GM23248 (cell line): ENCODE results near the gene MYO15A. TPM values are rescaled to one million over a fixed set of nuclear protein-coding genes. Genes with fewer than 3 reads are reported as not detected.
A peak's percentile ranks its signal among the peaks of the same experiment; 100 is the strongest.
"Not testable (repeated sequence)": the region's sequence is repeated elsewhere in the genome, so short reads cannot be mapped to it uniquely, and the experiment has no call there.

Experiments
- DNase-seq: peaks from one replicate; pipeline ENCODE4 v3.0.0-alpha.2; 2015
- H2AFZ ChIP-seq: fragments of 200-600 bp; sonication (generic); 2 replicates; pipeline ENCODE4 v1.6.1; 2016; ENCODE audit warnings: antibody characterized with exemption
- H3F3A ChIP-seq: fragments of 200-600 bp; sonication (generic); 2 replicates; pipeline ENCODE4 v1.6.1; 2016; ENCODE audit warnings: mild to moderate bottlenecking, antibody characterized with exemption, mixed run types; ENCODE audit not compliant: insufficient read depth
- H3K27ac ChIP-seq: fragments of 200-600 bp; sonication (generic); 2 replicates; pipeline ENCODE4 v1.5.1; 2016; ENCODE audit warnings: mild to moderate bottlenecking
- H3K27me3 ChIP-seq: fragments of 200-600 bp; sonication (generic); replicated peaks from 2 replicates; pipeline ENCODE4 v1.6.1; 2016; ENCODE audit warnings: mild to moderate bottlenecking; ENCODE audit not compliant: insufficient read depth
- H3K36me3 ChIP-seq: fragments of 200-600 bp; sonication (generic); 2 replicates; pipeline ENCODE4 v1.6.1; 2016; ENCODE audit warnings: low read depth, mild to moderate bottlenecking
- H3K4me1 ChIP-seq: fragments of 200-600 bp; sonication (generic); 2 replicates; pipeline ENCODE4 v1.6.1; 2016; ENCODE audit warnings: mild to moderate bottlenecking; ENCODE audit not compliant: insufficient read depth
- H3K4me2 ChIP-seq: fragments of 200-600 bp; sonication (generic); one replicate; pipeline ENCODE4 v1.6.1; 2016; ENCODE audit warnings: mild to moderate bottlenecking; ENCODE audit not compliant: unreplicated experiment
- H3K4me3 ChIP-seq: fragments of 200-600 bp; sonication (generic); 2 replicates; pipeline ENCODE4 v1.5.1; 2016; ENCODE audit warnings: mild to moderate bottlenecking
- H3K79me2 ChIP-seq: fragments of 200-600 bp; sonication (generic); 2 replicates; pipeline ENCODE4 v1.6.1; 2016; ENCODE audit warnings: mild to moderate bottlenecking; ENCODE audit not compliant: insufficient read depth
- H3K9ac ChIP-seq: fragments of 200-600 bp; sonication (generic); 2 replicates; pipeline ENCODE4 v1.6.1; 2016; ENCODE audit warnings: mild to moderate bottlenecking
- H3K9me2 ChIP-seq: fragments of 200-600 bp; sonication (generic); 2 replicates; pipeline ENCODE4 v1.6.1; 2016; ENCODE audit warnings: mixed run types, mild to moderate bottlenecking, moderate library complexity; ENCODE audit not compliant: insufficient read depth
- H3K9me3 ChIP-seq: fragments of 200-600 bp; sonication (generic); one replicate; pipeline ENCODE4 v1.6.1; 2017; ENCODE audit warnings: low read depth
- H4K20me1 ChIP-seq: fragments of 200-600 bp; sonication (generic); 2 replicates; pipeline ENCODE4 v1.6.0; 2016; ENCODE audit not compliant: insufficient read depth
- EZH2 ChIP-seq: fragments of 200-600 bp; sonication (generic); IDR thresholded peaks from 2 replicates; pipeline ENCODE4 v1.6.1; 2018; ENCODE audit warnings: antibody characterized with exemption, mild to moderate bottlenecking; ENCODE audit not compliant: insufficient read depth, poor library complexity, severe bottlenecking
- EZH2phosphoT487 ChIP-seq: fragments of 200-600 bp; sonication (generic); IDR thresholded peaks from 2 replicates; pipeline ENCODE4 v1.6.1; 2018; ENCODE audit warnings: antibody characterized with exemption, moderate library complexity, mild to moderate bottlenecking, low read depth; ENCODE audit not compliant: insufficient read depth
- WGBS, 2 experiments: methylation state at CpG; one replicate each; pipeline ENCODE4 v1.1.6; 2015 to 2017; ENCODE audit warnings: low lambda C conversion rate in 2 of 2, low coverage in 1 of 2; ENCODE audit errors: missing lambda C conversion rate in 2 of 2; 5-methylcytosine and 5-hydroxymethylcytosine counted together
- in situ Hi-C: fragments of 300-500 bp; cut with MboI; formaldehyde crosslinking; loops from 2 replicates; pipeline ENCODE4 v1.15.0; 2020
- polyA plus RNA-seq: library from polyadenylated mRNA; unstranded; fragments of >200 nt; fragmentation: Nextera tagmentation; extraction: Ambion mirVana; gene quantifications from 2 replicates; pipeline ENCODE4 v1.2.1, GENCODE V29; 2016
- total RNA-seq: library from RNA; depleted of rRNA; stranded (reverse); fragments of >200 nt; shearing (Covaris generic); gene quantifications from 2 replicates; pipeline ENCODE4 v1.2.3, GENCODE V29; 2014

The MYO15A gene
- total and polyA plus RNA-seq, 2 experiments from 2014 or later = 0.54 to 0.70 TPM

- DNase-seq = no peak
- Histone ChIP-seq H3K27ac (no peak overlapping the region), H3K9me3 (no peaks in the 10 kb centered on the region), H3K79me2 (peaks cover 67% of the 10 kb centered on the region), H3K27me3 (no peaks in the 10 kb centered on the region), H3K4me1 (no peaks in the 10 kb centered on the region), H2AFZ (no peak overlapping the region), H3K9ac (no peak overlapping the region), H3K9me2 (no peaks in the 10 kb centered on the region), H4K20me1 (no peaks in the 10 kb centered on the region; the same call in 1 of the 2 replicates), H3K36me3 (peaks cover 28% of the 10 kb centered on the region), H3K4me3 (no peak overlapping the region), H3K4me2 (no peak overlapping the region), H3F3A (no peaks in the 10 kb centered on the region; the same call in 1 of the 2 replicates)
- 88 to 94% methylated on average over 19 of the region's 19 CpGs for WGBS, 2 experiments
- TF ChIP-seq EZH2phosphoT487 (no peak), EZH2 (no peak)
- in situ Hi-C loops = no loop called here
Observed at GRCh38 chr17:18208092-18208491, 99.5 kb downstream of the MYO15A start.

- in situ Hi-C loops = no loop called here
- H3K9me3 ChIP-seq = no peaks in the 10 kb centered on the region
- WGBS, 2 experiments = 53 to 59% methylated on average over 7 of the region's 7 CpGs
- peaks cover under 1% of the 10 kb centered on the region; the same call in 1 of the 2 replicates for H3K4me1 ChIP-seq
- peaks cover 22% of the 10 kb centered on the region; the same call in 1 of the 2 replicates for H3K36me3 ChIP-seq
- no peak overlapping the region for H3K4me2 ChIP-seq
- H3K9me2 ChIP-seq = no peaks in the 10 kb centered on the region
- H3F3A ChIP-seq = peaks cover 17% of the 10 kb centered on the region
- no peaks in the 10 kb centered on the region for H3K27me3 ChIP-seq
- no peak overlapping the region for H3K27ac ChIP-seq
- no peak overlapping the region for H3K4me3 ChIP-seq
- TF ChIP-seq EZH2phosphoT487 = no peak
- TF ChIP-seq EZH2 = no peak
- DNase-seq = no peak
- no peaks in the 10 kb centered on the region for H4K20me1 ChIP-seq
- H3K9ac ChIP-seq = no peak overlapping the region
- peaks cover 14% of the 10 kb centered on the region for H3K79me2 ChIP-seq
- H2AFZ ChIP-seq = no peak overlapping the region
Observed at GRCh38 chr17:18213666-18214270, 105.2 kb downstream of the MYO15A start.

DNA sequence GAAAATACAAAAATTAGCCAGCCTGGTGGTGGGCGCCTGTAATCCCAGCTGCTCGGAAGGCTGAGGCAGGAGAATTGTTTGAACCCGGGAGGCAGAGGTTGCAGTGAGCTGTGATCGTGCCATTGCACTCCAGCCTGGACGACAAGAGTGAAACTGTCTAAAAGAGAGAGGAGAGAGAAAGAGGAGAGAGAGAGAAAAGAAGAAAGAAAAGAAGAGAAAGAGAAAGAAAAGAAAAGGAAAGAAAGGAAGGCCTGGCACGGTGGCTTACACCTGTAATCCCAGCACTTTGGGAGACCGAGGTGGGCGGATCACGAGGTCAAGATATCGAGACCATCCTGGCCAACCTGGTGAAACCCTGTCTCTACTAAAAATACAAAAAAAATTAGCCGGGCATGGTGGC, 108.3 kb downstream of the MYO15A start:
- H3K9ac ChIP-seq, DNase-seq, H2AFZ ChIP-seq, H3K36me3 ChIP-seq, H3K79me2 ChIP-seq, H3K27me3 ChIP-seq, H3K27ac ChIP-seq, H3K4me3 ChIP-seq, H4K20me1 ChIP-seq, H3K9me3 ChIP-seq, H3K9me2 ChIP-seq, H3K4me2 ChIP-seq, in situ Hi-C loops: not testable (repeated sequence)
- H3F3A ChIP-seq = peaks cover 21% of the 10 kb centered on the region
- 62 to 65% methylated on average over 9 to 11 of the region's 11 CpGs for WGBS, 2 experiments
- H3K4me1 ChIP-seq = peaks cover 18% of the 10 kb centered on the region

DNA sequence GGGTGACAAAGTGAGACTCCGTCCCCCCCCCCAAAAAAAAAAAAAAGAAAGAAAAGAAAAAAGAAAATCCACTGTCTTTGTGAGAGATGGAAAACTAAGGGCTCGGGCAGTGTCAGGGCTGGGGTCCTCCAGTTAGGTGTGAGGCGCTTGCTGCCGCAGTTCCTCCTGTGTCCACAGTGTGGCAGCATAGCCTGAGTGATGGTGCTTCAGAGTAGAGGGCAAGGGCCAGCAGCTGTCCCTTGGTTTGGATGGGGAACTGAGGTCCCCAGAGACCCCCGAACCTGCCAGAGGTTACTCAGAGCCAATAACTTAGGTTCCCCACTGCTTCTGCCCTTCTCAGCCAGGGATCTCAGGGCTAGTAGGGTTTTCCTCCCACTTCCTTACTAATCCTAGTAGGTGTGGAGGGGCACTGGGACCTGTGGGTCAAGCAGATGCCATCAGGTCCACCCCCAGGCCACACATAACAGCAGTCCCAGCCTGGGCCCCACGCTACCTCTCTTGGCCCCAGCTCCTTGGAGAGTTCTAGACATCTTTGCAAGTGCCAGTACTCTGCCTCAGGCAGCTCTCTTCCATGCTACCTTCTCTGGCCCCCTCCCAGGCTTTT, 109.0 kb downstream of the MYO15A start:
- H4K20me1 ChIP-seq = no peaks in the 10 kb centered on the region
- H3K27me3 ChIP-seq = no peaks in the 10 kb centered on the region
- H3K9ac ChIP-seq = no peak overlapping the region
- no peaks in the 10 kb centered on the region for H3K79me2 ChIP-seq
- TF ChIP-seq EZH2 (no peak), EZH2phosphoT487 (no peak)
- H3K4me3 ChIP-seq = no peak overlapping the region
- in situ Hi-C loops = no loop called here
- peaks cover 21% of the 10 kb centered on the region for H3F3A ChIP-seq
- WGBS, 2 experiments = 2 to 7% methylated on average over 5 to 6 of the region's 6 CpGs
- H3K9me2 ChIP-seq = no peaks in the 10 kb centered on the region
- no peak overlapping the region for H2AFZ ChIP-seq
- DNase-seq = peak; percentile 67
- no peak overlapping the region for H3K27ac ChIP-seq
- no peaks in the 10 kb centered on the region for H3K36me3 ChIP-seq
- peaks cover 18% of the 10 kb centered on the region for H3K4me1 ChIP-seq
- H3K9me3 ChIP-seq = no peaks in the 10 kb centered on the region
- H3K4me2 ChIP-seq = no peak overlapping the region
